ENCODE measurements around the gene ANTXR1.

DNA sequence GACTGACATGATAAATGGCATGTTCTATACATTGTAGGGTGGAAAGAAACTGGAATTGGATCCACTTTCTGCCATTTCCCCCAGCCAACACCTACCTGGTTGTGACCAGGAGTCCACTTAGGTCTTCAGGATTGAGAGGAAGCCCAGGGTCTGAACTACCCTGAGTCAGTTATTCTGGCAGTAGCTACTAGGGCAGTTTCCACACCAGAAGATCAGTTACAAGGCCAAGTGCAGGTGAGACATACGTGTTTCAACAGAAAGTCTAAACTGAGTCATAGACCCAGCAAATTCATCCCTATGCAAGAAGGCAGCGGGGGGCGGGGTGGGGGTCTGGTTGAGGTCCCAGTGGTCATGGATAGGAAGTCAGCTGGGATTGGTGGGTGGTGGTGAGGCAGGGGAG lies 21.9 kb downstream of the ANTXR1 start:
- TF ChIP-seq, protein P1, sequence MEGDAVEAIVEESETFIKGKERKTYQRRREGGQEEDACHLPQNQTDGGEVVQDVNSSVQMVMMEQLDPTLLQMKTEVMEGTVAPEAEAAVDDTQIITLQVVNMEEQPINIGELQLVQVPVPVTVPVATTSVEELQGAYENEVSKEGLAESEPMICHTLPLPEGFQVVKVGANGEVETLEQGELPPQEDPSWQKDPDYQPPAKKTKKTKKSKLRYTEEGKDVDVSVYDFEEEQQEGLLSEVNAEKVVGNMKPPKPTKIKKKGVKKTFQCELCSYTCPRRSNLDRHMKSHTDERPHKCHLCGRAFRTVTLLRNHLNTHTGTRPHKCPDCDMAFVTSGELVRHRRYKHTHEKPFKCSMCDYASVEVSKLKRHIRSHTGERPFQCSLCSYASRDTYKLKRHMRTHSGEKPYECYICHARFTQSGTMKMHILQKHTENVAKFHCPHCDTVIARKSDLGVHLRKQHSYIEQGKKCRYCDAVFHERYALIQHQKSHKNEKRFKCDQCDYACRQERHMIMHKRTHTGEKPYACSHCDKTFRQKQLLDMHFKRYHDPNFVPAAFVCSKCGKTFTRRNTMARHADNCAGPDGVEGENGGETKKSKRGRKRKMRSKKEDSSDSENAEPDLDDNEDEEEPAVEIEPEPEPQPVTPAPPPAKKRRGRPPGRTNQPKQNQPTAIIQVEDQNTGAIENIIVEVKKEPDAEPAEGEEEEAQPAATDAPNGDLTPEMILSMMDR (conservative IDR thresholded peaks at IDR 0.05): no peak
- TF ChIP-seq ZFX (IDR thresholded peaks at IDR 0.05): no peak

All from C4-2B (cell line).